Activated naive CD4-positive, alpha-beta T cell treated with Interleukin-2 at 50 U/mL for 16 hours (primary cell): Measurements from ENCODE around the gene YIPF4.
"Not testable (repeated sequence)": the region's sequence is repeated elsewhere in the genome, so short reads cannot be mapped to it uniquely, and the experiment has no call there.

Experiments
- DNase-seq: peaks from one replicate; pipeline ENCODE4 v3.0.0-alpha.2; 2020

YIPF4 gene

DNA sequence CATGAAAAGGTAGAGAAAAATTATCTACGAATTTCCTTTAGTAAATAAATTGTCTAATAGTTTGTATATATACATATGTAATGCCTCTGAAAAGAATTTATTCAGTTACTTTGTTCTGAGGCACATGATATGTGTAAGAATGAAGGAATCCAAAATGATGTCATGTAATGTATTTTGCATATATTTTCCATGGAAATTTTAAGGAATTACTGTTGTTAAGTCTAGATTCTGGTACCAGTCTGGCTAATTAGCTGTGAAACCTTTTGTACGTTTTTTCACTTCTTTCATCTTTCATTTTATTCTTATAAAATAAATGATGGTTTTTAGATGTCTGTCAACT lies 12.3 kb downstream of the YIPF4 start:
- DNase-seq = no peak

DNA sequence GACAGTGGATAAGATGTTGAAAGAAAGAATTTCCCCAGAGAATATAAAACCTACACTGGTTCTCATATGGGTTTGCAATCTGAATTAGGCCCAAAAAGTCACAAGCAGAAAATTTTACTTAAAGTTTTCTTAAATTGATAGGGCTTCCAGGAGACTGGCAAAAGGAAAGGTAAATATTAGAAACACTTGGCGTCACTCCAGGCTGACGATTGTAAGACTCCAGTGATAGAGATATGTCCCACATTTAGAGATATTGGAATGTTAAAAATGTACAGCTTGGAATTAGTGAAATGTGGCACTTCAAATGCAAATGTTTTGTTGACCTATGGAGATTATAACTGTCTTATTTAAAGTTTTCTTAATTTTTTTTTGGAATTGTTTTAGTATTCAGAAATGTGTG lies 14.0 kb downstream of the YIPF4 start:
- DNase-seq = no peak

DNA sequence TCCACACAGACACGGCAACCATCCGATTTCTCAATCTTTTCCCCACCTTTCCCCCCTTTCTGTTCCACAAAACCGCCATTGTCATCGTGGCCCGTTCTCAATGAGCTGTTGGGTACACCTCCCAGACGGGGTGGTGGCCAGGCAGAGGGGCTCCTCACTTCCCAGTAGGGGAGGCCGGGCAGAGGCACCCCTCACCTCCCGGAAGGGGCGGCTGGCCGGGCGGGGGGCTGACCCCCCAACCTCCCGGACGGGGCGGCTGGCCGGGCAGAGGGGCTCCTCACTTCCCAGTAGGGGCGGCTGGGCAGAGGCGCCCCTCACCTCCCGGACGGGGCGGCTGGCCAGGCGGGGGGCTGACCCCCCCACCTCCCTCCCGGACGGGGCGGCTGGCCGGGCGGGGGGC lies 15.8 kb downstream of the YIPF4 start:
- not testable (repeated sequence) for DNase-seq

DNA sequence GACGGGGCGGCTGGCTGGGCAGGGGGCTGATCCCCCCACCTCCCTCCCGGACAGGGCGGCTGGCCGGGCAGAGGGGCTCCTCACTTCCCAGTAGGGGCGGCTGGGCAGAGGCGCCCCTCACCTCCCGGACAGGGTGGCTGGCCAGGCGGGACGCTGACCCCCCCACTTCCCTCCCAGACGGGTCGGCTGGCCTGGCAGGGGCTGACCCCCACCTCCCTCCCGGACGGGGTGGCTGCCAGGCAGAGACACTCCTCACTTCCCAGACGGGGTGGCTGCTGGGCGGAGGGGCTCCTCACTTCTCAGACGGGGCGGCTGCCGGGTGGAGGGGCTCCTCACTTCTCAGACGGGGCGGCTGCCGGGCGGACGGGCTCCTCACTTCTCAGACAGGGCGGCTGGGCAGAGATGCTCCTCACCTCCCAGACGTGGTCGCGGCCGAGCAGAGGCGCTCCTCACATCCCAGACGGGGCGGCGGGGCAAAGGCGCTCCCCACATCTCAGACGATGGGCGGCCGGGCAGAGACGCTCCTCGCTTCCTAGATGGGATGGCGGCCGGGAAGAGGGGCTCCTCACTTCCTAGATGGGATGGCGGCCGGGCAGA lies 16.4 kb downstream of the YIPF4 start:
- DNase-seq = not testable (repeated sequence)

DNA sequence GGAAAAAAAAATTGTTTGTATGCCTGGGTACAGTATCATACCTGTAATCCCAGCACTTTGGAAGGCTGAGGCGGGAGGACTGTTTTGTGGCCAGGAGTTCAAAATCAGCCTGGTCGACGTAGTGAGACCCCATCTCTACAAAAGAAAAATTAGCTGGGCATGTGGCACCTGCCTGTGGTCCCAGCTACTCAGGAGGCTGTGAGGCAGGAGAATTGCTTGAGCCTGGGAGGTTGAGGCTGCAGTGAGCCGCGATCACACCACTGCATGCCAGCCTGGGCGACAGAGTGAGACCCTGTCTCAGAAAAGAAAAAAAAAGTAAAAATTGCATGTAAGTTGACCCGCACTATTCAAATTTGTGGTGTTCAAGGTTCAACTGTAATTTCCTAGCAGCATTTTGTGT lies 32.9 kb downstream of the YIPF4 start:
- no peak for DNase-seq

DNA sequence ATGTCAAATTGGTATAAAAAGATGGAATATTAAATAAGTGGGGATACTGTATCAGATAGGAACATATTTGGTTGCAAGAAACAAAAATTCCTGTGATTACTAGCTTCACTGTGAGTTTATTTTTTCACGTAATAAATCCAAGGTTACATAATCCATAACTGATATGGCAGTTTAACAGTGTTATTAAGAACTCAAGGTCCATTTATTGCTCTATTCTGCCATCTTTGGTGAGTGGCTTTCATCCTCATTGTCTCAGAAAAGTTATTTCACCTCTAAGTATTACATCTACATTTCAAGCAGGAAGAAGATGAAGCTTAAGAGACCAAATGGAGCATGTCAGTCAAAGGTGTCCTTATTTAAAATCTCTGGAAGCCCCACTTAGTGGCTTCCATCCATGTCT lies 37.2 kb downstream of the YIPF4 start:
- no peak for DNase-seq

DNA sequence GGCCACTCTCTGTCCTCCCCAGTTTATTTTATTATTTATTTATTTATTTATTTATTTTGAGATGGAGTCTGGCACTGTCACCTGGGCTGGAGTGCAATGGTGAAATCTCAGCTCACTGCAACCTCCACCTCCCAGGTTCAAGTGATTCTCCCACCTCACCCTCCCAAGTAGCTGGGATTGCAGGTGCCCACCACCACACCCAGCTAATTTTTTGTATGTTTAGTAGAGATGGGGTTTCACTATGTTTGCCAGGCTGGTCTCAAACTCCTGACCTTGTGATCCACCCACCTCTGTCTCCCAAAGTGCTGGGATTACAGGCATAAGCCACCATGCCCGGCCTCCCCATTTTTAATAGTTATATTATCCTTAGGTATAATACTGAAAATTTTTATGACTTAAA lies 51.0 kb downstream of the YIPF4 start:
- not testable (repeated sequence) for DNase-seq

DNA sequence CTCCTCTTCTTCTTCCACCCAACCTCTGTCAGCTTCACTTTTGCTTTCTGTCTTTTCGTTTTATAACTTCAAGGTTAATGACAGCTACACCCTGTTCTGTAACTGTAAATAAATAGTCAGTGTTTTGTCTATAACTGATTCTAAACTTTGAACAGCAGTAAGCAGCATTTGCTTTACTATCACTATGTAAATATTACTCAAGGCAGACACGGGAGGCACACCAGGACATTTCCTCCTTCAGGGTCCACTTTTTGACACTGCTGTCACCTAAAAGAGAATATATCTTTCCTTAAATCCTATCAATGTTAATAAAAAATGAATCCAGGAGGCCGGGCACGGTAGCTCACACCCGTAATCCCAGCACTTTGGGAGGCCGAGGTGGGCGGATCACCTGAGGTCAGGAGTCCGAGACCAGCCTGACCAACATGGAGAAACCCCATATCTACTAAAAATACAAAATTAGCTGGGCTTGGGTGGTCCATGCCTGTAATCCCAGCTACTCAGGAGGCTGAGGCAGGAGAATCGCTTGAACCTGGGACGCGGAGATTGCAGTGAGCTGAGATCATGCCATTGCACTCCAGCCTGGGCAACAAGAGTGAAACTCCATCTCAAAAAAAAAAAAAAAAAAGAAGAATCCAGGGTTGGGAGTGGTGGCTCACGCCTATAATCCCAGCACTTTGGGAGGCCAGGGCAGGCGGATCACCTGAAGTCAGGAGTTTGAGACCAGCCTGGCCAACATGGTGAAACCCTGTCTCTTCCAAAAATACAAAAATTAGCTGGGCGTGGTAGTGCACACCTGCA lies 51.7 kb downstream of the YIPF4 start:
- DNase-seq = not testable (repeated sequence)

DNA sequence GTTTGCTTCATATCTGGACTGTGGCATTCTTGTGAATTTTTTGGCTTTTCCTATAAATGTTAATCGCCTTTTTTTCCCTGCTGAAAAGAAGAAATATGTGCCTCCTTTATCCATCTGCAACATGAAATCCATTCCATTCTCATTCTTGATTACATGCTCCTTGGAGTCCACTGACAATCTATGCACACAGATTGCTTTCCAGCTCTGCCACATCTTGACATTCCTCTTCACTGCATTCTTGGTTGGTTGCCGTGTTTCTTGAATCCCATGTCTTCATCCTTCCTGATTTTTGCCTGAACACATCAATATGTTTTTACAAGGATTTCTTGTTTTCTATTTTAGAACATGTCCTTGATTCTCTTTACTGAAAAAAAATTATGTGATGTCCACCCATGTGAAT lies 52.4 kb downstream of the YIPF4 start:
- no peak for DNase-seq

DNA sequence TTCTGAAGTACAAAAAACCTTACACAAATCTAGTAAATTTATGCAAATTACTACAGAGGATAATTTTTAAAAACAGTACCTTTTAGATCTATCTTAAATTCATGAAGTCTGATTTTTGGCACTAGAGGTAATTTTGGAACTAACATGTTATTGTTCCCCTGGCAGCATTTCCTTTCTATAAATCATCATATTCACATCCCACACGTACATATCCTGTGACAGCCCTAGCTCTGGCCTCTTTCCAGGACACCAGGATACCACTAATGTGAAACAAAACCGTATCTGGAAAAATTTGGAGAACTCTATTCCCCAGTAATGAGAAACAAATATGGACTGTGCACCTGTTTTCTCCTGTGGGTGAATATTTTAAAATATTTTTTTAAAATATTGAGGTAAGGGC lies 65.1 kb downstream of the YIPF4 start:
- no peak for DNase-seq

DNA sequence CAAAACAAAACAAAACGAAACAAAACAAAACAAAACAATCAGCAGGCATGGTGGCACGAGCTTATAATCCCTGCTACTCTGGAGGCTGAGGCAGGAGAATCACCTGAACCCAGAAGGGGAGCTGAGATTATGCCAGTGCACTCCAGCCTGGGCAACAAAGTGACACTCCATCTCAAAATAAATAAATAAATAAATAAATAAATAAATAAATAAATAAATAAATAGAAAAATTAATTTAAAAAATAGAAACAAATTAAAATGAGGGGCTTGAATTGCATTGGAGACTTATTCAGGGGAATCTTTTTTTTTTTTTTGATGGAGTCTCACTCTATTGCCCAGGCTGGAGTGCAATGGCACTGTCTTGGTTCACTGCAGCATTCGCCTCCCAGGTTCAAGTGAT lies 73.1 kb downstream of the YIPF4 start:
- DNase-seq = not testable (repeated sequence)

DNA sequence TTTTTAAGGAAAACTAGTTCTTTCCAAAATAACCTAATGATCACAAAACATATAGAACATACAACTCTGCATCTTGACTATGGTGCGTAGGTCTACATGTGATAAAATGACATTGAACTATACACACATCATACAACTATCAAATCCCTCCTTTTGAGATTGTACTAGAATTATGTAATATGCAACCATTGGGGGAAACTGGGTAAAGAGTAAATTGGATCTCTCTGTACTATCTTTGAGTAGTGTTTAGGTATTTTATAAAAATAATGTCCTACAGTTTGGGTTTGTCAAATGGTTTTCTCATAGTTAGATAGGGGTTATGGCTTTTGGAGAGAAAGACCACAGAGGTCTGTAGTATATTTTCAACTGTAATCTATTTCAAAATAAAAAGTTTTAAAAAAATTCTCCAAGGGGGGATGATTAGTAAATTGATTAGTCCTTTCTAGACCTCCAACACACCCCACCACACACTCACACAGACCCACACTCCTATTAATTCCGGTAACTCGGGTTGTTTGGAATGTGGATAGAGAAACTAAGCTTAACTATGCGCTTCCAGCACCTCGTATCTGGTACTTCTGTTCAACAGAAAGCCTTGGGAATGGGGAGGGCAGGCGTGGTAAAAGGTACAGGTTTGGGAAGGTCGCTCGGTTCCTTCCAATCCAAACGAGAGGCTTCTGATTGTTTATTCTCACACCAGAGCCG lies 78.4 kb downstream of the YIPF4 start:
- DNase-seq = no peak

DNA sequence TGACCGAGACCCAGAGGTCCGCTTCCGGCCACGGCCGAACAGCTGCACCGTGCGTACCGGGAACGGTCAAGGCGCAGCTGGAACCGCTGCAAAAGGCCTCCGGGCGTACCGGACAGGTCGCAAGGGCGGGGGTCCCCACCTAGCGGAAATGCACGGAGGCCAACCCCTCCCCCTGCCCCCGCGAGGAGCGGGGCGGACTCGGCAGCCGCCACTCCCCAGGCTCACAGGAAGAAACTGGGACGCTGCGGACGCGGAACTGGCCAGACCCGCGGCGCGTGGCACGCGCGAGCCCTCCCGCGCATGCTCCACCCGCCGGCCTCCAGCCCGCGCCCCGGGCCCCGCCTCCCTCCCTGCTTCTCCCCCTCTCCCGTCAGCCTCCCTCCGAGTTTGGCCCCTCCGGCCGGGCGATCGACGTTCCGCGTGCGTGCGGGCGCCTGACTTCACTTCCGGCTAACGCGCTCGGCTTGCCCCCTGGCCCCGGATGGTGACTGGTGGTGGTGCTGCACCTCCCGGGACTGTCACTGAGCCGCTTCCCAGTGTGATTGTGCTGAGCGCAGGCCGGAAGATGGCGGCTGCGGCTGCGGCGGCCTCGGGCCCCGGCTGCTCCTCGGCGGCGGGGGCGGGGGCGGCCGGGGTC lies 79.1 kb downstream of the YIPF4 start, which contains the start of gene BIRC6:
Gene BIRC6 (plus strand): TSS at position 343 of the 637 bp plus-strand sequence. CDS start 139 bp downstream, at position 482.
- DNase-seq = peak; percentile 96

DNA sequence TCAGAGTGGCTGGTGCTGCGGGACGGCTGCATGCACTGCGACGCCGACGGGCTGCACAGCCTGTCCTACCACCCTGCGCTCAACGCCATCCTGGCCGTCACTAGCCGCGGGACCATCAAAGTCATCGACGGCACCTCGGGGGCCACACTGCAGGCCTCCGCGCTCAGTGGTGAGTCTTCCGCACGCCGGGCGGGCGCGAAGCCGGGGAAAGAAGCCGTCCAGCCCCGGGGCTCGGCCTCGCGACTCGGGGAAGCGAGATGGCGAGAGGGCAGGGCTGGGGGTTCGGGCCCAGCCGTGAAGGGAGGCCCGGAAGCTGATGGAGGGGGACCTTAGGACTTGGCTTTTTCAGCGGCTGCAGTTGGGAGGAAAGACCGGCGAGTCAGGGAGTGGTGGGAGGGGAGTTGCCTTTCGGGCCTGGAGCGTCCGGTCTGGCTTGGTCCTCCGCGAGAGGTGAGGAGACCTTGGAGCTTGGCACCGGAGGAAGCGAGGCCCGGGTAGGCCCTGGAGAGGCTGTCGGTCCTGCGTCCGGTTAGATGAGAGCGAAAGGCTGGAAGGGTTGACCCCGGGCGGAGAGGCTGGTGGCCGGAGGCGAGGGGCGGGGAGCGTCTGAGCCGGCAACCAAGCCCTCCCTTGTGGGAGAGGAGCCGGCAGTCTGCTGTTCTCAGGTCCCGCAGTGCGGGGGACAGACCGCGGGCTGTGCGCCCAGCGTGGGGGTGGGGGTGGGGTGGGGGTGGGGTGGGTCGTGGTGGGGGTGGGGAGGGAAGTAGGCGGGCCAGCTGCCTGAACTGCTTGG lies 79.8 kb downstream of the YIPF4 start:
- DNase-seq = peak; percentile 40

DNA sequence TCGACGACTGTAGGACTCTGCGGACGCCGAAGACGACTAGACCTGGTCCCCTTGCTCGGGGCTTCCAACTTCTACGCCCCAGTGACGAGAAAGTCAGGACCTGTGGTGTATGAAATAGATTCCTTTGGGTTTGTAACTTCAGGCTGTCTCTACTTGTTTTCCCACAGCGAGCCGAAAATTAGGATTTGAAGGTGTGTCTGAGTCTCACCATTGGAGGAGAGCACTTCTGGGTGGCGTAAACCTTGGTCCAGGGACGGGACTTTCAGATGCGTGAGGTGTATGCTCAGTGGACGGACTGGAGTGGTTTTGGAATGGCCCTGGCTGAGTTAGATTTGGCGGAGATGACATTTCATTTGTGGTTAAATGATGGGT lies 80.4 kb downstream of the YIPF4 start:
- DNase-seq = peak; percentile 11

DNA sequence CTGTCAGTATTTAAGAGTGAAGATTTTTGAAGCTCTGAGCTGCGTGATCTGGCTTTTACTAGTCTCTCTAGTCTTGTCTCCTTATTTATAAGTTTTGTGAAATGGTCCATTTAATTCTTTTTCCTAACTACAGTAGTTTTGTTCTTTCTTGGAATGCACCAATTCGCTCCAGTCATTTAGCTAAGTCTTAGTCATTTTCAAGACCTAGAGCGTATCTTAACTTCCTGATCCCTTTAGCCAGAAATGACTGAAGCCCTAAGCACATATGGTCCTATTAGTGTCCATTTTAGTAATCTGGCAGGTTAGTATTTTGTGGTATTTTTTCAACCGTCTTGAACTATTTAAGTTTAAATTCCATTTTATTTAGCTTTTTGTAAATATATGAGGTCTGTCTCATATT lies 82.7 kb downstream of the YIPF4 start:
- DNase-seq = no peak

DNA sequence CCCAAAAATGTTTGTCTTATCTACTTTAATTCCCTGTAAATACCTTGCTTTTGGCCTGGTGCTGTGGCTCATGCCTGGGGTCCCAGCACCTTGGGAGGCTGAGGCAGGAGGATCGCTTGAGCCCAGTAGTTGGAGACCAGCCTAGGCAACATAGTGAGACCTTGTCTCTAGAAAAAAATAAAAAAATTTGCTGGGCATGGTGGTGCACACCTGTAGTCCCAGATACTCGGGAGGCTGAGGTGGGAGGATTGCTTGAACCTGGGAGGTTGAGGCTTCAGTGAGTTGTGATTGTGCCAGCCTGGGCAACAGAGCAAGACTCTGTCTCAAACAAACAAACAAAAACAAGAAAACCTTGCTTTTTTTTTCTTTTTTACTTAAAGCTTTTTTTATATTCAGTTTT lies 85.3 kb downstream of the YIPF4 start:
- DNase-seq = not testable (repeated sequence)

DNA sequence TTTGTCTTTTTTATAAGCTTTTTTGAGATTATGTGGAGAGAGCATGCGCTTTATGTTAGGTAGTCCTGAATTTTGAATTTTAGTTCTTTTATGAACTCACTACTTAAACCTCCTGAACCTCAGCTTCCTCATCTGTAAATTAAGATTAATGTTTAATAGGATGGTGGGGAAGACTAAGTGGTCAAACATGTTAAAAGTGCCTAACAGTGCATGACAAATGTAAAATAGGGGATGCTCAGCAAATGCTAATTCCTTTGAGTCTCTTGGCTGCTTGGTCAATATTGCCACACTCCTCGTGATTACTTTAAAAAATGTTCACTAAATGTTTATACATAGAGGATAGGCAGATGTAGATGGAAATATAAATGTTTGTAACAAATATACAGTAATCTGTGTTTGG lies 85.9 kb downstream of the YIPF4 start:
- DNase-seq = no peak

DNA sequence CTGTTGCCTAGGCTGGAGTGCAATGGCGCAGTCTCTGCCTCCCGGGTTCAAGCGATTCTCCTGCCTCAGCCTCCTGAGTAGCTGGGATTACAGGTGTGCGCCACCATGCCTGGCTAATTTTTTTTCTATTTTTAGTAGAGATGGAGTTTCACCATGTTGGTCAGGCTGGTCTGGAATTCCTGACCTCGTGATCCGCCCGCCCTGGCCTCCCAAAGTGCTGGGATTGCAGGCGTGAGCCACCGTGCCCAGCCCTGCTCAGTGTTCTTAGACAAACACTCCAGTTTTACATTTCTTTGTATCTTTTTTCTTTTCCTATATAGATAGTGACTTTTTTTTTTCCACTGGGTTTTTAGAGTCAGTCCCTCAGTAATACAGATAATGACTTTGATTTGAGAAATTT lies 86.6 kb downstream of the YIPF4 start:
- not testable (repeated sequence) for DNase-seq

DNA sequence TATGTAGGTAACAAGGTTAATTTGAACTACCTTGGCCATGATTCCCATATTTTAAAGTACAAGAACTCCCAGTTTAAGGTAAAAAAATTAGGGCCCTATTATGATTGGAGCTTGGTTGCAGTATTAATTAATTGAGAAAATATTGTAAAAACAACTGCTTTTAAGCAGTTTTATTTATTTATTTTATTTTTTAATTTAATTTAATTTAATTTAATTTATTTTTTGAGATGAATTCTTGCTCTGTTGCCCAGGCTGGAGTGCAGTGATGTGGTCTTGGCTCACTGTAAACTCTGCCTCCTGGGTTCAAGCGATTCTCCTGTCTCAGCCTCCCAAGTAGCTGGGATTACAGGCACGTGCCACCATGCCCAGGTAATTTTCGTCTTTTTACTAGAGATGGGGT lies 88.0 kb downstream of the YIPF4 start:
- DNase-seq = not testable (repeated sequence)
